A673 (cell line): Measurements from ENCODE around the gene MYLIP. TPM values are rescaled to one million over a fixed set of nuclear protein-coding genes. Genes with fewer than 3 reads are reported as not detected.
A peak's percentile ranks its signal among the peaks of the same experiment; 100 is the strongest.

Source experiments
- BruUV-seq: library from RNA; stranded (reverse); fragments of 400-500 nt; replicated peaks from 2 replicates; lab custom pipeline; 2021; lab: Mats Ljungman, UMichigan
- CTCF ChIA-PET: fragments of 300-600 bp; sonication (Branson Sonifier 250); formaldehyde crosslinking; loops from one replicate; lab custom pipeline; 2022; ENCODE audit warnings: antibody characterized with exemption; lab: Charles Lee
- POLR2A ChIA-PET: fragments of 300-600 bp; sonication (Branson Sonifier 250); formaldehyde crosslinking; loops from one replicate; lab custom pipeline; 2022; ENCODE audit warnings: antibody characterized with exemption; ENCODE audit not compliant: low non-redundant PET; lab: Charles Lee
- DNase-seq: peaks from one replicate; pipeline ENCODE4 v3.0.0-alpha.2; 2015; ENCODE audit warnings: low spot score
- H3K27ac ChIP-seq: fragments of 200-600 bp; sonication (generic); 2 replicates; pipeline ENCODE4 v1.5.1; 2016; ENCODE audit warnings: mixed run types, low read depth, mild to moderate bottlenecking, mixed read lengths, antibody characterized with exemption, low read length; ENCODE audit not compliant: poor library complexity, severe bottlenecking
- H3K27me3 ChIP-seq: fragments of 200-600 bp; sonication (generic); replicated peaks from 2 replicates; pipeline ENCODE4 v1.6.1; 2017; ENCODE audit warnings: mixed run types, low read depth, mild to moderate bottlenecking, mixed read lengths, antibody characterized with exemption, low read length; ENCODE audit not compliant: insufficient read depth, poor library complexity
- H3K36me3 ChIP-seq: fragments of 200-600 bp; sonication (generic); 2 replicates; pipeline ENCODE4 v1.6.1; 2016; ENCODE audit warnings: mixed run types, mild to moderate bottlenecking, mixed read lengths, antibody characterized with exemption, low read length; ENCODE audit not compliant: insufficient read depth, poor library complexity, severe bottlenecking
- H3K4me1 ChIP-seq: fragments of 200-600 bp; sonication (generic); 2 replicates; pipeline ENCODE4 v1.6.1; 2017; ENCODE audit warnings: mixed run types, mild to moderate bottlenecking, mixed read lengths, antibody characterized with exemption, low read length; ENCODE audit not compliant: insufficient read depth, poor library complexity, severe bottlenecking
- H3K4me3 ChIP-seq: fragments of 200-600 bp; sonication (generic); 2 replicates; pipeline ENCODE4 v1.5.1; 2016; ENCODE audit warnings: low read depth, mixed run types, mild to moderate bottlenecking, mixed read lengths, low read length; ENCODE audit not compliant: poor library complexity, severe bottlenecking
- H3K9me3 ChIP-seq: fragments of 200-600 bp; sonication (generic); 2 replicates; pipeline ENCODE4 v1.6.1; 2016; ENCODE audit warnings: mixed run types, low read depth, mild to moderate bottlenecking, mixed read lengths, antibody characterized with exemption, low read length; ENCODE audit not compliant: poor library complexity, severe bottlenecking
- CTCF ChIP-seq: fragments of 300-800, 200-600 bp; sonication (generic); conservative IDR thresholded peaks from 2 replicates; pipeline ENCODE4 v1.5.1; 2017; ENCODE audit warnings: low read depth, mild to moderate bottlenecking, antibody characterized with exemption, low read length, moderate library complexity, mixed read lengths
- EZH2 ChIP-seq: fragments of 200-600 bp; sonication (generic); IDR thresholded peaks from 2 replicates; pipeline ENCODE4 v1.6.1; 2017; ENCODE audit warnings: borderline replicate concordance, low read depth, mild to moderate bottlenecking, mixed read lengths, antibody characterized with exemption, low read length; ENCODE audit not compliant: poor library complexity, severe bottlenecking
- intact Hi-C: fragments of 100-400 bp; cut with micrococcal nuclease; formaldehyde crosslinking; loops from one replicate; pipeline ENCODE4 v1.10.0; 2022; ENCODE audit not compliant: unreplicated experiment
- total RNA-seq: library from RNA; stranded (reverse); gene quantifications from 2 replicates; pipeline ENCODE4 v1.2.3, GENCODE V29; 2021

The MYLIP gene
- total RNA-seq, 1 experiment from 2014 or later = 22.4 TPM

GRCh38 chr6:16135066-16135465, 6.2 kb downstream of the MYLIP start:
- POLR2A ChIA-PET = no interaction called here
- H3K27ac ChIP-seq = peak overlapping the region; percentile 14
- TF ChIP-seq CTCF = no peak
- TF ChIP-seq EZH2 = no peak
- CTCF ChIA-PET = no interaction called here
- H3K27me3 ChIP-seq = no peaks in the 10 kb centered on the region
- no peaks in the 10 kb centered on the region for H3K9me3 ChIP-seq
- peaks cover 78% of the 10 kb centered on the region for H3K4me1 ChIP-seq
- intact Hi-C loops = no loop called here
- no peak overlapping the region for H3K4me3 ChIP-seq
- peaks cover 16% of the 10 kb centered on the region for H3K36me3 ChIP-seq
- BruUV-seq = no TSS peak
- DNase-seq = peak; percentile 18

GRCh38 chr6:16136091-16136490, 7.2 kb downstream of the MYLIP start:
- POLR2A ChIA-PET = no interaction called here
- no TSS peak for BruUV-seq
- CTCF ChIA-PET = no interaction called here
- TF ChIP-seq CTCF (no peak), EZH2 (no peak)
- Histone ChIP-seq H3K4me3 (no peak overlapping the region), H3K9me3 (no peaks in the 10 kb centered on the region), H3K4me1 (peaks cover 86% of the 10 kb centered on the region), H3K36me3 (peaks cover 16% of the 10 kb centered on the region), H3K27ac (no peak overlapping the region), H3K27me3 (no peaks in the 10 kb centered on the region)
- intact Hi-C loops = no loop called here
- no peak for DNase-seq

GRCh38 chr6:16136621-16137450, 8.0 kb downstream of the MYLIP start:
- ChIA-PET CTCF (no interaction called here), POLR2A (no interaction called here)

More at GRCh38 chr6:16136621-16137450, 8.0 kb downstream of the MYLIP start:
- Histone ChIP-seq H3K36me3 (peaks cover 16% of the 10 kb centered on the region), H3K9me3 (no peaks in the 10 kb centered on the region), H3K4me3 (no peak overlapping the region), H3K4me1 (peaks cover 85% of the 10 kb centered on the region), H3K27me3 (no peaks in the 10 kb centered on the region), H3K27ac (peak overlapping the region; percentile 1)
- DNase-seq = no peak
- TF ChIP-seq EZH2 = no peak
- no peak for TF ChIP-seq CTCF
- no TSS peak for BruUV-seq
- intact Hi-C loops = no loop called here
